Endothelial cell of umbilical vein (primary cell): ENCODE measurements around the gene WFIKKN1. TPM values are rescaled to one million over a fixed set of nuclear protein-coding genes. Genes with fewer than 3 reads are reported as not detected.

Experiments
- BruUV-seq: library from RNA; stranded (reverse); fragments of 400-500 nt; replicated peaks from 2 replicates; lab custom pipeline; 2021; lab: Mats Ljungman, UMichigan
- CTCF ChIA-PET: fragments of 300-600, 350-600 bp; sonication (Branson Sonifier 250); formaldehyde crosslinking; loops from one replicate; lab custom pipeline; 2021; ENCODE audit warnings: antibody characterized with exemption, inconsistent platforms; lab: Charles Lee
- POLR2A ChIA-PET: fragments of 300-600, 350-600 bp; sonication (Branson Sonifier 250); formaldehyde crosslinking; loops from one replicate; lab custom pipeline; 2021; ENCODE audit warnings: antibody characterized with exemption, inconsistent platforms; lab: Charles Lee
- DNase-seq: peaks from one replicate; pipeline ENCODE4 v3.0.0-alpha.2; 2011; ENCODE audit warnings: low read depth, low spot score
- FAIRE-seq: peaks from 2 replicates; lab custom pipeline; 2011; peaks lifted over from hg19 to GRCh38; lab: Jason Lieb, UNC
- H2AFZ ChIP-seq: 2 replicates; pipeline ENCODE4 v1.6.0; 2012; ENCODE audit warnings: low read depth, low read length, control low read depth, inconsistent platforms
- H3K27ac ChIP-seq: 2 replicates; pipeline ENCODE4 v1.5.1; 2011; ENCODE audit warnings: low read depth, mild to moderate bottlenecking, control low read depth, low read length, moderate library complexity; ENCODE audit not compliant: insufficient read depth
- H3K27me3 ChIP-seq, 2 experiments: 2 replicates each; pipeline versions ENCODE4 v1.6.0 to v1.6.1; 2011; ENCODE audit warnings: low read length in 2 of 2, mixed read lengths in 1 of 2; ENCODE audit not compliant: control insufficient read depth in 2 of 2, insufficient read depth in 2 of 2
- H3K36me3 ChIP-seq, 2 experiments: 2 replicates in 1 of 2; 3 replicates in 1 of 2; pipeline ENCODE4 v1.5.1; 2011; ENCODE audit warnings: low read length in 2 of 2, mild to moderate bottlenecking in 1 of 2, moderate library complexity in 1 of 2; ENCODE audit not compliant: control insufficient read depth in 2 of 2, insufficient read depth in 2 of 2; ENCODE audit errors: extremely low read depth in 1 of 2
- H3K4me1 ChIP-seq: 3 replicates; pipeline ENCODE4 v1.5.1; 2011; ENCODE audit warnings: mild to moderate bottlenecking, low read length; ENCODE audit not compliant: control insufficient read depth, insufficient read depth; ENCODE audit errors: extremely low read depth
- H3K4me2 ChIP-seq: 2 replicates; pipeline ENCODE4 v1.6.1; 2011; ENCODE audit warnings: low read length, control low read depth, mixed read lengths; ENCODE audit not compliant: insufficient read depth
- H3K4me3 ChIP-seq, 3 experiments: fragments of 200-600 bp in 1 of 3; sonication (generic), shearing (Covaris generic) in 1 of 3; replicated peaks in 1 of 3; 2 replicates each; pipeline ENCODE4 v1.5.1; 2011 to 2016; ENCODE audit warnings: control low read depth in 3 of 3, low read length in 3 of 3, mild to moderate bottlenecking in 2 of 3, inconsistent platforms in 1 of 3, low read depth in 1 of 3, moderate library complexity in 1 of 3; ENCODE audit not compliant: insufficient read depth in 1 of 3
- H3K79me2 ChIP-seq: 2 replicates; pipeline ENCODE4 v1.6.0; 2012; ENCODE audit warnings: low read length, inconsistent platforms; ENCODE audit not compliant: control insufficient read depth, insufficient read depth
- H3K9ac ChIP-seq: replicated peaks from 2 replicates; pipeline ENCODE3; 2011; ENCODE audit warnings: low read length, control low read depth; ENCODE audit not compliant: insufficient read depth; ENCODE audit errors: extremely low read depth
- H3K9me1 ChIP-seq: replicated peaks from 3 replicates; pipeline ENCODE4 v1.6.0; 2011; ENCODE audit warnings: mild to moderate bottlenecking, low read length; ENCODE audit not compliant: control insufficient read depth, insufficient read depth; ENCODE audit errors: extremely low read depth
- H3K9me3 ChIP-seq: replicated peaks from 2 replicates; pipeline ENCODE4 v1.5.1; 2012; ENCODE audit warnings: low read length, inconsistent platforms; ENCODE audit not compliant: control insufficient read depth, insufficient read depth
- H4K20me1 ChIP-seq: replicated peaks from 2 replicates; pipeline ENCODE3; 2011; ENCODE audit warnings: mild to moderate bottlenecking, low read length; ENCODE audit not compliant: control insufficient read depth, insufficient read depth; ENCODE audit errors: extremely low read depth
- CTCF ChIP-seq, 2 donors: IDR thresholded peaks; 1 replicate in 1 of 2; 2 replicates in 1 of 2; pipeline ENCODE4 v1.5.1; 2011; ENCODE audit warnings: low read length in 2 of 2, mild to moderate bottlenecking in 2 of 2, moderate library complexity in 2 of 2, control low read depth in 1 of 2, inconsistent platforms in 1 of 2, low read depth in 1 of 2; ENCODE audit not compliant: insufficient read depth in 1 of 2; ENCODE audit errors: extremely low read depth in 1 of 2
- EZH2 ChIP-seq: IDR thresholded peaks from 2 replicates; pipeline ENCODE4 v1.6.1; 2012; ENCODE audit warnings: borderline replicate concordance, low read depth, mild to moderate bottlenecking, moderate library complexity, low read length, inconsistent platforms; ENCODE audit not compliant: severe bottlenecking
- FOS ChIP-seq: IDR thresholded peaks from 2 replicates; pipeline ENCODE4 v1.6.1; 2011; ENCODE audit warnings: mild to moderate bottlenecking, low read length, moderate library complexity, borderline replicate concordance; ENCODE audit not compliant: insufficient read depth
- GATA2 ChIP-seq: IDR thresholded peaks from 2 replicates; pipeline ENCODE4 v1.7.0; 2011; ENCODE audit warnings: low read depth, mild to moderate bottlenecking, moderate library complexity, mixed read lengths, low read length; ENCODE audit not compliant: insufficient read length, insufficient read depth
- JUN ChIP-seq: IDR thresholded peaks from 2 replicates; pipeline ENCODE4 v1.6.1; 2011; ENCODE audit warnings: borderline replicate concordance, low read depth; ENCODE audit not compliant: insufficient read length, insufficient read depth
- MAX ChIP-seq: IDR thresholded peaks from 2 replicates; pipeline ENCODE4 v1.6.1; 2011; ENCODE audit not compliant: insufficient read depth, insufficient read length
- MYC ChIP-seq: IDR thresholded peaks from one replicate; pipeline ENCODE4 v1.6.1; 2011; ENCODE audit warnings: mild to moderate bottlenecking, low read depth, low read length
- POLR2A ChIP-seq: IDR thresholded peaks from 2 replicates; pipeline ENCODE4 v1.6.1; 2012; ENCODE audit warnings: low read depth, mild to moderate bottlenecking, control low read depth, low read length
- POLR2AphosphoS5 ChIP-seq: IDR thresholded peaks from 2 replicates; pipeline ENCODE4 v1.6.1; 2012; ENCODE audit warnings: low read depth, mild to moderate bottlenecking, control low read depth, low read length, moderate library complexity; ENCODE audit not compliant: insufficient read depth
- dilution Hi-C: fragments of 300-500 bp; cut with MboI; formaldehyde crosslinking; loops from one replicate; pipeline ENCODE4 v1.15.0; 2019; ENCODE audit warnings: low sequenced_read_pairs; ENCODE audit not compliant: extremely low pct_ligation_motif_present
- intact Hi-C: fragments of 100-400 bp; cut with micrococcal nuclease; formaldehyde crosslinking; loops from one replicate; pipeline ENCODE4 v1.10.0; 2022
- polyA plus RNA-seq, 4 experiments: library from polyadenylated mRNA; depleted of rRNA in 3 of 4; stranded (reverse) in 3 of 4; unstranded in 1 of 4; fragments of >200 nt; gene quantifications; 2 replicates each; pipeline versions ENCODE4 v1.2.1 to v1.2.3, GENCODE V29; 2011 to 2012; ENCODE audit warnings: missing spikeins in 1 of 4
- total RNA-seq: library from RNA; stranded (reverse); gene quantifications from 2 replicates; pipeline ENCODE4 v1.2.3, GENCODE V29; 2021

WFIKKN1 gene
- total and polyA plus RNA-seq, 2 donors (not counting 3 experiments of a cell fraction or from before 2014, with no cell fraction given) = 0.06 to 0.40 TPM

- H3K9me3 ChIP-seq = no peaks in the 10 kb centered on the region
- intact Hi-C loops = no loop called here
- no TSS peak for BruUV-seq
- H3K79me2 ChIP-seq = no peaks in the 10 kb centered on the region
- H3K9me1 ChIP-seq = no peaks in the 10 kb centered on the region
- no peak overlapping the region for H3K9ac ChIP-seq
- H3K4me1 ChIP-seq = peaks cover 8% of the 10 kb centered on the region
- no peaks in the 10 kb centered on the region for H4K20me1 ChIP-seq
- dilution Hi-C loops = no loop called here
- CTCF ChIA-PET = interaction anchor here (0.6 to 3.0 kb wide), 3 partner anchors 8 to 251 kb away, joined by 3 to 16 read pairs (median 4); partner anchors contain the start of genes DECR2 and RHOT2
- H3K27me3 ChIP-seq = no peaks in the 10 kb centered on the region
- H3K27ac ChIP-seq = no peak overlapping the region
- TF ChIP-seq CTCF (IDR thresholded peaks at IDR 0.05; ENCODE audit: extremely low read depth in 1 of 2, insufficient read depth in 1 of 2, low read depth in 1 of 2, low read length in 2 of 2) (no peak), JUN (no peak), EZH2 (no peak), FOS (no peak), MYC (no peak), MAX (no peak), POLR2A (no peak), GATA2 (no peak), POLR2AphosphoS5 (no peak)
- DNase-seq = no peak
- FAIRE-seq = no peak
- POLR2A ChIA-PET = no interaction called here
- no peak overlapping the region for H3K4me2 ChIP-seq
- no peak overlapping the region for H2AFZ ChIP-seq
- no peak overlapping the region for H3K4me3 ChIP-seq
- peaks cover 0 to 2% of the 10 kb centered on the region in 2 experiments for H3K36me3 ChIP-seq
Observed at GRCh38 chr16:652454-653305, 21.9 kb downstream of the WFIKKN1 start.
